Activated CD8-positive, alpha-beta memory T cell treated with anti-CD3 and anti-CD28 coated beads for 1 hour (primary cell): ENCODE measurements around the gene ZNRF1.

Experiments
- DNase-seq, 2 donors: peaks; one replicate each; pipeline ENCODE4 v3.0.0-alpha.2; 2020; ENCODE audit warnings: low read depth in 1 of 2; ENCODE audit errors: extremely low read depth in 1 of 2

The ZNRF1 gene

DNA sequence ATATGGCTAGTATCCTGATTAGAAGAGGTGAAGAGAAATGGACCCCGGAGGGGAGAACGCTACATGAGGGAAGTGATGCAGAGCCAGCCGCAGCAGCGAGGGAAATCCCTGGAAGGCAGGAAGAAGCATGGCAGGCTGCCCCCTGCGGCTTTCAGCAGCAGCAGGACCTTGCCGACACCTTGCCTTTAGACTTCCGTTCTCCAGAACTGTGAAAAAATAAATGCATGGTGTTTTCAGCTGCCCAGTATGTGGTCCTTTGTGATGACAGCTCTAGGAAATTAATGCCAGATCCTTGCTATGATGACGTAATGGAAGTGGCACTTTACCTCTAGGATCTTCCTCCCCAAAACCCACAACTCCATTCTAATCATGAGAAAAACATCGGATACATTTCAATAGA is 139.8 kb downstream of the ZNRF1 start:
- DNase-seq: no peak

DNA sequence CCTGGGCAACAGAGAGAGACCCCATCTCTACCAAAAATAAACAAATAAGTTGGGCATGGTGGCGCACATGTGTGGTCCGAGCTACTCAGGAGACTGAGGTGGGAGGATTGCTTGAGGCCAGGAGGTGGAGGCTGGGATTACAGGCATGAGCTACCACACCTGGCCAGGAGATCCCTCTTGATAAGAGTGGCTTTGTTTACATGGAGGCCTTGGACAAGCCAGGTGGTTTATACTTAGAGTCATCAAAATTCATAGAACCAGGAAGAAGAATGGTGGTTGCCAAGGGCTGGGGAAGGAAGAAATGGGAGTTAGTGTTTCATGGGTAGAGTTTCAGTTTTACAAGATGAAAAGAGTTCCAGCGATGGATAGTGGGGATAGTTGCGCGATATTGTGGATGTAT is 140.7 kb downstream of the ZNRF1 start:
- DNase-seq: no peak

DNA sequence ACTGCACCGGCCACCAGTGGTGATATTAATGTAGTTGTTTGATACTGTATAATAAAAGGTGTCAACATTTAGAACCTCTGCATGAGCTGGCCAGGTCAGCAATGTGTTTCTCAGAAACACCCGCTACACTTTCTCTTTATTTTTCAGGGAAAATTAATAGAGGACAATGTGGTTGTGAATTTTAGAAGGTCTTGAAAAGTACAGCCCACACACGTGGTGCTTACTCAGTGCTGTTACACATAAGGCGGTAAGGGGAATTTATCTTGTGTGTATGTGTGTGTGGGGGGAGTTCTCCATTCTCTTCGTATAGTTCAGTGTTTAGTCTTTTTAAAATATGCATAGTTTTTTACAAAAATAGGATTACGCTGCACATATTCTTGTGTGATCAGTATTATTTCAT is 145.1 kb downstream of the ZNRF1 start:
- no peak for DNase-seq

DNA sequence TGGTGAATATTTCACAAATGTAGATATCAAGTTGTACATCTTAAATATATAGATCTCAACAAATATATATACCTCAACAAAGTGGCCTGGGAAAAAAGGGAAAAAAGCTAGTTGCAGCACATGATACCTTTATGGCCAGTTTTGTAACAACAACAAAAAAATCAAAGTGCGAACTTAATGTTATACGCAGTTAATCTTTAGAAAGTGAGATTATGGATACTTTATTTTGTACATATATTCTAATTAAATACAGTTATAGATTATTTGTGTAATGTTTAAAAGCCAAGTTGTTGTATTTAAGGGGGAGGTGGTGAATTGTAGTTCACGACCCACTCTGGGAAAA is 149.1 kb downstream of the ZNRF1 start:
- DNase-seq: no peak

DNA sequence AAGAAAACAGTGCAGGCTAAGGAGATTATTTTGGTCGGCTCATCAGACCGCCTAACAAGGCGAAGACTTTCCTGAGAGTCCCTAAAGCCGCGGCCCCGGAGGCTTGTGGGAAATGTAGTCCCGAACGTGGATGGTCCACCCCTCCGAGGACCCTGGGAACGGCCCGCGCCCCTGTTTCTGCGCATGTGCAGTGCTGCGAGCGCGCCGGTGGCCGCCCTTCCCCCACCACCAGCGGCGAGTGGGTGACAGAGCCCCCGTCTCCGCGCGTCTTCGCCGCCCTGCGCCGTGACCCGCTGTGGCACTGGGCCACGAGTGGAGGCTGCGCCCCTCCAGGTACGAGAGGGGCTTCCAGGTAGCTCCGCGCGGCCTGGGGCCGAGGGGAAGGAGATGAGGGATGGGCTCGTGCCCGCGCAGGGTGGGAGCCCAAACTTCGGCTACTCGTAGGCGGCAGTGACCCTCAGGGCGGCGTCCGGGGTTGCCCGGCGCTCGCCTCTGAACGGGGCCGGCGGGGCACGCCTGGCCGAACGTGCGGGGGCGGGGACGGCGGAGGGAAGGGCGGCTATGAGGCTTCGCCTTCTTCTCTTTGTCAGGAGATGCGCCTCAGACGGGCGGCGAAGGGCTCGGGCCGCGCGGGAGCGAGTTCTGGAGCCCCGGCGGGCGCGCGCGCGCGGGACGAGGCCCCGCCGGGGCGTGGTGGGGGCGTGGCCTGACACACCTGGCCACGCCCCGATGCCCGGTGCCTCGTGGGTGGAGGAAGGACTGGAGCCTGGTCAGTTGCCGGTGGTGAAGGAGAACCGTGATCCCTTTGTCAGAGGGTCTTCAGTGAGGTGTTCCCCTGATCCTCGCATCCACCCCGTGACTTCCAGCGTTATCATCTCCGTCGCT is 149.7 kb downstream of the ZNRF1 start, which contains the start of gene ZFP1:
Gene ZFP1, plus strand, starts transcription at position 214 of the 885 bp plus-strand sequence. CDS start 4,428 bp downstream, outside the sequence.
- DNase-seq: peak; percentile 84 to 94

DNA sequence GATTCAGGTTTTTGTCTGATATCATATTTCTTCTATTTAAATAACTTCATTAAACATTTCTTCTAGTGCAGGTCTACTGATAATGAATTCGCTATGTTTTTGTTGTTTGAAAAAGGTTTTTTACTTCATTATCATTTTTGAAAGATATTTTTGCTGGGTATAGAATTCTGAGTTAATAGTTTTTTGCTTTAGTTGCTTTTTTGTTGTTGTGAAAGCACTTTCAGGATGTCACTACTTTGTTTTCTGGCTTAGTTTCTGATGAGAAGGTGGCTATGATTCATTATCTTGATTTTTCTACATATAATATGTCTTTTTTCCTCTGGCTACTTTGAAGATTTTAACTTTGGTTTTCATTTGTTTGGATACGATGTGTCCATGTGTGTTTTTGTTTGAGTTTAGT is 153.0 kb downstream of the ZNRF1 start:
- DNase-seq: no peak

DNA sequence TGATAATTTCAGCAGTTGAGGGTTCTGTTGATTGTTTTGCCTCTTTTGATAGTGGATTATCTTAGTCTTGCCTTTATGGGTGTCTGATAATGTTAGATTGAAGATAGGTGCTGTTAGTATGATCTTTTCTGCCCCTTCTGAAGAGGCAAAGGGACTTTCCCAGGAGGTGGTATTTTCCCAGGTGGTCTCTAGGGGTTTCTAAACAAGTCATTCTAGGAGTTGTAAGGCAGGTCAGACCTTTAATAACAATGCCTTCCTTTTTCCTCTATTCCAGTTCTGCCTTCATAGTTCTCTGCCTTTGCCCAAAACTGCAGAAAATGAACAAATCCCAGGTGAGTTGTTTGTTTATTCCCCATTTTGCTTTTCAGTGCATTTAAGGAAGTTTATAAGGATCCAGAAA is 153.8 kb downstream of the ZNRF1 start:
- DNase-seq: no peak

DNA sequence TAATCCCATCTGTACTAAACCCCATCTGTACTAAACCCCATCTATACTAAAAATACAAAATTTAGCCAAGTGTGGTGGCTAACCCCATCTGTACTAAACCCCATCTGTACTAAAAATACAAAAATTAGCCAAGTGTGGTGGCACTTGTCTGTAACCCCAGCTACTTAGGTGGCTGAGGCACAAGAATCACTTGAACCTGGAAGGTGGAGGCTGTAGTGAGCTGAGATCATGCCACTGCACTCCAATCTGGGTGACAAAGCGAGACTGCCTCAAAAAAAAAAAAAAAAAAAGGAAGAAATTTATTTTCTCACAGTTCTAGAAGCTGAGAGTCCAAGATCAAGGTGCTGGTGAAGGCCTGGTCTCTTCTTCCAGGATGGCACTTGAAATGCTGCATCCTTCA is 161.6 kb downstream of the ZNRF1 start:
- DNase-seq: no peak
